MM.1S (cell line): ENCODE results near the gene FMO3.

ENCODE experiments used
- DNase-seq: peaks from one replicate; pipeline ENCODE4 v3.0.0-alpha.2; 2015
- H2AFZ ChIP-seq: fragments of 300-600 bp; sonication (generic); 2 replicates; pipeline ENCODE4 v1.6.0; 2016; ENCODE audit warnings: antibody characterized with exemption, low read length
- H3F3A ChIP-seq: fragments of 300-600 bp; sonication (generic); 2 replicates; pipeline ENCODE4 v1.6.1; 2016; ENCODE audit warnings: mild to moderate bottlenecking, antibody characterized with exemption, low read length, moderate library complexity, mixed read lengths; ENCODE audit not compliant: insufficient read depth
- H3K27ac ChIP-seq: fragments of 300-600 bp; sonication (generic); 2 replicates; pipeline ENCODE4 v1.5.1; 2016; ENCODE audit warnings: mild to moderate bottlenecking, low read length
- H3K27me3 ChIP-seq: fragments of 300-600 bp; sonication (generic); replicated peaks from 2 replicates; pipeline ENCODE4 v1.6.0; 2016; ENCODE audit warnings: low read length; ENCODE audit not compliant: insufficient read depth
- H3K36me3 ChIP-seq: fragments of 300-600 bp; sonication (generic); replicated peaks from 2 replicates; pipeline ENCODE4 v1.6.1; 2016; ENCODE audit warnings: mild to moderate bottlenecking, low read length, mixed read lengths; ENCODE audit not compliant: insufficient read depth
- H3K4me1 ChIP-seq: fragments of 300-600 bp; sonication (generic); 2 replicates; pipeline ENCODE4 v1.6.1; 2016; ENCODE audit warnings: low read length, mixed read lengths
- H3K4me2 ChIP-seq: fragments of 300-600 bp; sonication (generic); 2 replicates; pipeline ENCODE4 v1.6.0; 2016; ENCODE audit warnings: low read depth, low read length
- H3K4me3 ChIP-seq: fragments of 300-600 bp; sonication (generic); 2 replicates; pipeline ENCODE4 v1.5.1; 2016; ENCODE audit warnings: low read length, mixed read lengths
- H3K79me2 ChIP-seq: fragments of 300-600 bp; sonication (generic); 2 replicates; pipeline ENCODE4 v1.6.1; 2016; ENCODE audit warnings: mixed run types, low read length, mixed read lengths
- H3K9ac ChIP-seq: fragments of 300-600 bp; sonication (generic); 2 replicates; pipeline ENCODE4 v1.6.1; 2016; ENCODE audit warnings: low read length, mixed read lengths
- H3K9me2 ChIP-seq: fragments of 300-600 bp; sonication (generic); replicated peaks from 2 replicates; pipeline ENCODE4 v1.6.1; 2016; ENCODE audit warnings: mild to moderate bottlenecking, low read length, mixed read lengths; ENCODE audit not compliant: insufficient read depth
- H3K9me3 ChIP-seq: fragments of 300-600 bp; sonication (generic); replicated peaks from 2 replicates; pipeline ENCODE4 v1.6.1; 2016; ENCODE audit warnings: mild to moderate bottlenecking, low read length, mixed read lengths; ENCODE audit not compliant: insufficient read depth
- H4K20me1 ChIP-seq: fragments of 300-600 bp; sonication (generic); 2 replicates; pipeline ENCODE4 v1.6.1; 2016; ENCODE audit warnings: mild to moderate bottlenecking, low read length, moderate library complexity, mixed read lengths; ENCODE audit not compliant: insufficient read depth
- CTCF ChIP-seq: fragments of 300-600 bp; sonication (generic); IDR thresholded peaks from 2 replicates; pipeline ENCODE4 v1.5.1; 2016; ENCODE audit warnings: antibody characterized with exemption, low read length, mixed read lengths
- EZH2 ChIP-seq: fragments of 300-600 bp; sonication (generic); optimal IDR thresholded peaks from 2 replicates; pipeline ENCODE3; 2017; ENCODE audit warnings: low read depth, mild to moderate bottlenecking, antibody characterized with exemption, low read length, mixed read lengths
- EZH2phosphoT487 ChIP-seq: fragments of 300-600 bp; sonication (generic); IDR thresholded peaks from 2 replicates; pipeline ENCODE4 v1.6.1; 2018; ENCODE audit warnings: antibody characterized with exemption, low read length

Gene FMO3

GRCh38 chr1:171141688-171142415, 51.1 kb downstream of the FMO3 start:
- H3K9me3 ChIP-seq = no peaks in the 10 kb centered on the region
- no peak overlapping the region for H3K4me2 ChIP-seq
- H3K36me3 ChIP-seq = no peaks in the 10 kb centered on the region
- no peaks in the 10 kb centered on the region for H3F3A ChIP-seq
- no peak overlapping the region for H2AFZ ChIP-seq
- no peak overlapping the region for H3K27ac ChIP-seq
- H3K4me1 ChIP-seq = no peaks in the 10 kb centered on the region
- no peaks in the 10 kb centered on the region for H4K20me1 ChIP-seq
- no peak for TF ChIP-seq EZH2
- no peak overlapping the region for H3K4me3 ChIP-seq
- H3K27me3 ChIP-seq = no peaks in the 10 kb centered on the region
- no peak overlapping the region for H3K9ac ChIP-seq
- no peaks in the 10 kb centered on the region for H3K9me2 ChIP-seq
- DNase-seq = no peak
- H3K79me2 ChIP-seq = no peaks in the 10 kb centered on the region

GRCh38 chr1:171142416-171143385, 52.0 kb downstream of the FMO3 start:
- Histone ChIP-seq H3K9me3 (no peaks in the 10 kb centered on the region), H3K27ac (no peak overlapping the region), H3K27me3 (no peaks in the 10 kb centered on the region), H3K9ac (no peak overlapping the region), H2AFZ (no peak overlapping the region), H4K20me1 (no peaks in the 10 kb centered on the region), H3K4me2 (no peak overlapping the region), H3K36me3 (no peaks in the 10 kb centered on the region), H3K79me2 (no peaks in the 10 kb centered on the region), H3F3A (no peaks in the 10 kb centered on the region), H3K4me1 (no peaks in the 10 kb centered on the region), H3K9me2 (no peaks in the 10 kb centered on the region), H3K4me3 (no peak overlapping the region)
- DNase-seq = no peak
- no peak for TF ChIP-seq EZH2phosphoT487
- TF ChIP-seq EZH2 = no peak
- no peak for TF ChIP-seq CTCF

- TF ChIP-seq EZH2phosphoT487 (no peak), EZH2 (no peak), CTCF (no peak)
- no peaks in the 10 kb centered on the region for H4K20me1 ChIP-seq
- H3K4me3 ChIP-seq = no peak overlapping the region
- no peak overlapping the region for H2AFZ ChIP-seq
- no peak overlapping the region for H3K27ac ChIP-seq
- no peaks in the 10 kb centered on the region for H3K9me3 ChIP-seq
- DNase-seq = no peak
- H3K9ac ChIP-seq = no peak overlapping the region
- no peaks in the 10 kb centered on the region for H3K79me2 ChIP-seq
- H3K4me2 ChIP-seq = no peak overlapping the region
- no peaks in the 10 kb centered on the region for H3K9me2 ChIP-seq
- no peaks in the 10 kb centered on the region for H3K36me3 ChIP-seq
- H3K27me3 ChIP-seq = no peaks in the 10 kb centered on the region
- no peaks in the 10 kb centered on the region for H3K4me1 ChIP-seq
- no peaks in the 10 kb centered on the region for H3F3A ChIP-seq
These were observed 59.5 kb downstream of the FMO3 start for GRCh38 chr1:171150156-171150555.
